ENCODE results near the gene FOXS1.

- TF ChIP-seq CTCF (IDR thresholded peaks at IDR 0.05 in 4 of 5, conservative IDR thresholded peaks at IDR 0.05 in 1 of 5) (no peak), POLR2A (IDR thresholded peaks at IDR 0.05) (no peak)
These were observed 43.9 kb downstream of the FOXS1 start for GRCh38 chr20:31801508-31801907.

All from gastrocnemius medialis (tissue), 4 donors.